Activated naive CD4-positive, alpha-beta T cell treated with anti-CD3 and anti-CD28 coated beads, Interleukin-2, amount 50 U/mL, for 72 hours (primary cell): Measurements from ENCODE around the gene GNA14. TPM values are rescaled to one million over a fixed set of nuclear protein-coding genes. Genes with fewer than 3 reads are reported as not detected.

Experiments used
- ATAC-seq, 2 donors: fragments of 150-1000 bp; cut with Tn5 transposase; 2 replicates each; pipeline ENCODE4 v1.10.0; 2021; ENCODE audit warnings: mild to moderate bottlenecking in 2 of 2, moderate library complexity in 2 of 2
- DNase-seq, 2 donors: peaks; one replicate each; pipeline ENCODE4 v3.0.0; 2021 to 2022; ENCODE audit warnings: low spot score in 2 of 2
- H3K27ac Mint-ChIP-seq, 2 donors: one replicate each; pipeline ENCODE4 v1.8.0; 2022; ENCODE audit warnings: mild to moderate bottlenecking in 2 of 2, mixed read lengths in 2 of 2
- H3K36me3 Mint-ChIP-seq, 2 donors: one replicate each; pipeline ENCODE4 v1.8.0; 2022; ENCODE audit warnings: mixed read lengths in 2 of 2
- H3K9me3 Mint-ChIP-seq, 2 donors: one replicate each; pipeline ENCODE4 v1.8.0; 2022; ENCODE audit warnings: mixed read lengths in 2 of 2
- total RNA-seq, 2 donors: library from RNA; stranded (reverse); gene quantifications; one replicate each; pipeline ENCODE4 v1.2.3, GENCODE V29; 2022

Gene GNA14
- total RNA-seq, 2 donors from 2014 or later, result 0.25 to 0.59 TPM

DNA sequence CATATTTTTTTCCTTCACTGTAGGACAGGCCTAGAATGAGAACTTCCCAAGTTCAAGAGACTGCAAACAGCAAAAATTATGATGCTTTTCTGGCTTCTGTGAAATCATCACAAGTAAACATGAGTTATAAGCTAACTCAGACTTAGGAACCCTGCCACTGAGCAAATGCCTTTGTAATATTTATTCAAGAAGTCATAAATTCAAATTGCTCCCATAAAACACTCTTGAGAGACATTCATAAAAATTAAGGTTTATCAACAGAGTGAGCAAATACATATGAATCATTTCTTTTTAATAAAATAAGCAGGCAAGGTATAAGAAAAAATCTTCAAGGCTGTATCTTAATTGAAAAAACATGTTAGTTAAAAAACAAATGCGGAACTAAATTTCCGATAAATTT is 124.2 kb downstream of the GNA14 start:
- H3K9me3 Mint-ChIP-seq, result no peaks in the 10 kb centered on the region
- ATAC-seq, result no peak

DNA sequence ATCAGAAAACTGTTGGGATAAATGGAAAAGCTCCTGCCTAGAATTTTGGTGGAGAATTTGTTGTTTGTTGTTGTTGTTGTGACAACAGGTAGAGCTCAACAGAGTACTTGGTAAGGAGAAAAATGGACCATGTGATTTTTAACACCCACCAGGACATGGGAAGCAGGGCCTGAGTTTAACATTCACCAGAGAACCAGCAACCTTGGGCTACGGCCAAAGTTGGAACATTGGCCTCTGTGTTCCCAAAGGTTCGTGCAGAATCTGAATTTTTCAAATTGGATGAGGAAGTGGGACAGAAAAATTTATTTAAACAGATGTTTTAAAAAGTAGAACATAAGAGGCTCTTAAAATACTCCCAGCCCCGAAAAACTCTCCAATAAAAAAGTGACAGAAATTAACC is 127.0 kb downstream of the GNA14 start:
- no peak for ATAC-seq
- Mint-ChIP-seq H3K36me3 (no peaks in the 10 kb centered on the region), H3K9me3 (no peaks in the 10 kb centered on the region), H3K27ac (no peak overlapping the region)
- DNase-seq, result no peak

More for the DNA sequence above, 124.2 kb downstream of the GNA14 start:
- no peak for DNase-seq
- Mint-ChIP-seq H3K27ac (no peak overlapping the region), H3K36me3 (no peaks in the 10 kb centered on the region)

DNA sequence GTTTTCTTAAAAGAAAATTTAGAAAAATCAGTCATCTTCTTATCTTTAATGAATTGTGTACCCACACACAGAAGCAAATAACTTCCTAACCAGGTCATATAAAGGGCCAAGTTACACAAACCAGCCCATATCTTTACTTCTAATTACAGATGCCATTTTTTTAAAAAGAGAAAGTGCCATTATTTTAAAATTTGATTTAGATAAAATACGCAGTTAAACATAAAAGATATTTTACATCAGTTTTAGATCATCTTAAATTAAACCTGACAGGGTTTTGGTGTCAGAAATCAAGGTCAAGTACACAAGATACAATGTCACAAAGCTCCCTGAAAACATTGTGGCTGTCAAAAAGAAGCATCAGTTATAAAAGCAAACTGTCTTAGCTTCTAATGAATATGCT is 129.4 kb downstream of the GNA14 start:
- H3K27ac Mint-ChIP-seq, result no peak overlapping the region

DNA sequence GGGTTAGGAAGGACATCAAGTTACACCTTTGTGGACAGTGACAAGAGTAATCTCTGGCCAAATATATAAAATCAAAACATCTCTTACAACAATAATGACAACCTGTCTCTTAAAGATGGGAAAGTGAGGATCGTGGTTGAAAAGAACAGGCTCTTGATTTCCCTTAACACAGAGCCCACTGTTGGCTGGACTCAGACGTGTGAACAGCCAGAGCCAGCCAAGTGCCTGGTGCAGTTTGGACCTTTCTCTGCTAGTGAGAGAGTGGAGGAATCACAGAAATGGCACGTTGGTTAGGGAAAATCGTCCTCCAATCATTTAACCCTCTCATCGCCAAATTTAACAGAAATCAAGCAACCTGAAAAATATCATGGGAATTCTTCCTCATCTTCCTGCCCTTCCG is 131.3 kb downstream of the GNA14 start:
- no peak for ATAC-seq
- DNase-seq, result no peak
- no peak overlapping the region for H3K27ac Mint-ChIP-seq
- no peaks in the 10 kb centered on the region for H3K9me3 Mint-ChIP-seq
- H3K36me3 Mint-ChIP-seq, result no peaks in the 10 kb centered on the region

More for the DNA sequence above, 129.4 kb downstream of the GNA14 start:
- DNase-seq, result no peak
- no peaks in the 10 kb centered on the region for H3K9me3 Mint-ChIP-seq
- H3K36me3 Mint-ChIP-seq, result no peaks in the 10 kb centered on the region
- no peak for ATAC-seq

DNA sequence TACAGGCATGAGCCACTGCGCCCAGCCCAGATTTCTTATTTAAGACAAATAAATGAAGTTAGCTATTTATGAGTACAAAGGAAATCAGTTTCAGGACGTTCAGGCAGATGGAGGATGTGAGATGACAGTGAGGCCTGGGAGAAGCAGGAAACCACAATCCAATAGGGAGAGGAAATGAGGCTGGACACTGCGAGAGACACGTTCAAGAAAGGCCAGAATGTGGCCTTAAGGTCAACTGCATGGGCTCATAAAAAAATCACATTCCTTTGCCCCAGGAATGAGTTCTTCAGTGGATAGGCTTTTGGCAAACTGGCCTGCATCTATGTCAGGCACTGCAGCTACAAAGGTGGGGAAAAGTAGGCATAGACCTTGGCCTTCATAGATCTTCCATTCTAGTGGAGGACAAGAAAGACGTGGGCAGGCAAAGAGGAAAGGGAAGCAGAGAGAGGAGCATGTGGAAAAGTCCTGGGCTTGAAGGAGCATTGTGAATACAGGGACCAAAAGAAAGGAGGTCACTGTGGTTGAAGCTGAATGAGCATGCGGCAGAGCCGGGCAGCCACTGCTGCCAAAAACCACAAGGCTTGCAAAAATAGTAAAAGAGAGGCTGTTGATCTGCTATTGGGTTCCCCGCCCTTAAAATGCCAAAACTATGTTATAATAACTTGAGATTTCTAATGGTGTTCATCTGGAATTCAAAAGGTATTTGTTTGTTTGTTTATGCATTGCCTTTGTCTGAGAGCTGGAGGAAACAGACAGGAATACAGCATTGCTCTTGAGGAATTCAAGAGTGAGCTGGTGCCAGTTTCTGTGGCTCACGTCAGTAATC is 133.0 kb downstream of the GNA14 start:
- no peak overlapping the region for H3K27ac Mint-ChIP-seq
- H3K36me3 Mint-ChIP-seq, result no peaks in the 10 kb centered on the region
- DNase-seq, result no peak
- no peaks in the 10 kb centered on the region for H3K9me3 Mint-ChIP-seq
- no peak for ATAC-seq

DNA sequence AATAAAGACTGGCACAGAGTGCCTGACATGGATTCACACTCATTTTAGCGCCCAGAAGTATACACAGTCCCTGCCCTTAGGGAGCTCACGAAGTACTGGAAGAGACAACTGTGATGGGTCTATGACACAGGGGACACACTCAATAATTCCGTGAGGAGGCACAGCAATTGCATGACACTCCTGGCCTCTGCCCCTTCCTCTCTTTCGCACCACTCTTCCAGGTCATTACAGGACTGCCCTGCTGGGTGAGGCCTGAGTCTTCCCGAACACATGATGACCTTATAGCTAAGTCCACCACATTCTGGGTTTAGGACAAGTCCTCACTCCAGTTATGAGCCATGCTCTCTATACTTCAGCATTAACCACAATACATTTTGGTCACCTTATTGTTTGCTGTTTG is 134.7 kb downstream of the GNA14 start:
- no peak overlapping the region for H3K27ac Mint-ChIP-seq
- no peaks in the 10 kb centered on the region for H3K9me3 Mint-ChIP-seq
- no peak for DNase-seq
- ATAC-seq, result peak in 1 of 2 donors; percentile 28
- no peaks in the 10 kb centered on the region for H3K36me3 Mint-ChIP-seq

DNA sequence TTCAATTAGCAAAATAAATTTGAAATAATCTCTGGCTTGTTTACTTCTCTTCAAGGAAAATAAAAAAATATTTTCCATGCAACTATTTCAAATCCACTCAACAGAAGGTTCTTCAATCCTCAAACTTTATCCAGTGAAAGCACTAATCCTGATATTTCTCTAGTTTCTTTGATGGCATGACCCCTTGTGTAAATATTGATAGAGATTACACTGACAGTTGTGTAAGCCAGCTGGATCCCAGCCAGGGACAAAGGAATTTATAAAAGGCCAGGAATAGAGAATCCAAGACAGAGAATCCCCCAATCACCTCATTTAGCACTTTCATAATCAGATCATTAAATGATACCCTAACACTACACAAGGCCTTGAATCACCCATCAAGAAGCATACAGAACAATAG is 135.2 kb downstream of the GNA14 start:
- Mint-ChIP-seq H3K9me3 (no peaks in the 10 kb centered on the region), H3K27ac (no peak overlapping the region), H3K36me3 (no peaks in the 10 kb centered on the region)
- ATAC-seq, result no peak
- DNase-seq, result no peak

DNA sequence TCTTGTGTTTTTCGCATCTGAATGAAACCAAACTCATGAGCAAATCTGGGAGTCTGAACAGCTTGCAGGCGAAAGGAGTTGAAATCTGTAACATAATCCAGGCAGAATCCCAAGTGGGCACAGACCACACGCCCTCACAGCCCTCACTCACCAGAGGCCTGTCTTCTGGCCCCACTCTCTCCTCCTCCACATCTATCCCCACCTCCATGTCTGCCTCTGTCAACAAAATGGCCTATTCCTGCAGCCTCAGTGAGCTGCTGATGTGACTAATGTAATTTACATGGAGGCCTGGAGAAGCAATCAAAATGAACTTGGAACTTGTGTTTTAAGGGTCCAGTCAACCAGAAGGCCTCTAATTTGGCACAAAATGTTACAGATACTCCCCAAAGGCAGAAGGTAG is 136.6 kb downstream of the GNA14 start:
- no peak for ATAC-seq
- DNase-seq, result no peak

DNA sequence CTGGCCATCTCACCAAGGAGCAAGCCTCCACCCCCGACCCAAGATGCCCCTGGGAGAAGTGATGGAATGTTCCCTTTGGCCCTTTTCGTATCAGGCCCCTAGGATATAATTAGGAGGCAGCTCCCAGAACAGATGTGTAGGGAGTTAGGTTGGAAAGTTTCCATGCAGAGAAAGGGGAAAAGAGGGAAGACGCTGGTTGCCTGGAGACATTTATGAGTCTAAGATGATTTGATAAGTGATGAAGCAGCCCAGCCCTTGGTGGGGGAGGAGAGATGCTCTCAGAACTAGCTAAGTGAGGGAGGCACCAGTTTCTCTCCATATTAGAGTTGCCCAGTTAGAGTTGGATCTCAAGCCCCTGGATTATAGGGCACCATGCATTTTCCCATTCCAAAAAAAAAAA is 137.5 kb downstream of the GNA14 start:
- ATAC-seq (no peak), DNase-seq (no peak)
- H3K9me3 Mint-ChIP-seq, result no peaks in the 10 kb centered on the region
- no peaks in the 10 kb centered on the region for H3K36me3 Mint-ChIP-seq
- H3K27ac Mint-ChIP-seq, result no peak overlapping the region

More for the DNA sequence above, 136.6 kb downstream of the GNA14 start:
- Mint-ChIP-seq H3K27ac (no peak overlapping the region), H3K36me3 (no peaks in the 10 kb centered on the region), H3K9me3 (no peaks in the 10 kb centered on the region)

DNA sequence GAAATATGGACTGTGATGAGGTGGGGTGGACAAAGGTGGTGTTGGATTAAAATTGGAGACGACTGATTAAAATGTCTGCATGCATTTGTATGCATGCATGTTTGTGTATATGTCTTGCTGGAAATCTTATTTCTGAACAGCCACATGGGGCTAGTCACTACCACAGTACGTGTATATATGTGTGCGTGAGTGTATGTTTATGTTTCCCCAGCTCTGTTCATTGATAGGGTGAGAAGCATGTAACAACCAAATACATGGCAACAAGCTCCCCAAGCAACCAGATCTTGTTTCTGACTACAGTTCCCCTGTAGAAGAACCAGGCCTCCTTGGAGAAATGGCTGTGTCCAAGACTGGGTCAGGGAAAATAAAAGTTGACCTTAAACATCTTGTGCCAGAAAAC is 139.7 kb downstream of the GNA14 start:
- DNase-seq (no peak), ATAC-seq (no peak)
- Mint-ChIP-seq H3K27ac (no peak overlapping the region), H3K9me3 (no peaks in the 10 kb centered on the region), H3K36me3 (no peaks in the 10 kb centered on the region)

DNA sequence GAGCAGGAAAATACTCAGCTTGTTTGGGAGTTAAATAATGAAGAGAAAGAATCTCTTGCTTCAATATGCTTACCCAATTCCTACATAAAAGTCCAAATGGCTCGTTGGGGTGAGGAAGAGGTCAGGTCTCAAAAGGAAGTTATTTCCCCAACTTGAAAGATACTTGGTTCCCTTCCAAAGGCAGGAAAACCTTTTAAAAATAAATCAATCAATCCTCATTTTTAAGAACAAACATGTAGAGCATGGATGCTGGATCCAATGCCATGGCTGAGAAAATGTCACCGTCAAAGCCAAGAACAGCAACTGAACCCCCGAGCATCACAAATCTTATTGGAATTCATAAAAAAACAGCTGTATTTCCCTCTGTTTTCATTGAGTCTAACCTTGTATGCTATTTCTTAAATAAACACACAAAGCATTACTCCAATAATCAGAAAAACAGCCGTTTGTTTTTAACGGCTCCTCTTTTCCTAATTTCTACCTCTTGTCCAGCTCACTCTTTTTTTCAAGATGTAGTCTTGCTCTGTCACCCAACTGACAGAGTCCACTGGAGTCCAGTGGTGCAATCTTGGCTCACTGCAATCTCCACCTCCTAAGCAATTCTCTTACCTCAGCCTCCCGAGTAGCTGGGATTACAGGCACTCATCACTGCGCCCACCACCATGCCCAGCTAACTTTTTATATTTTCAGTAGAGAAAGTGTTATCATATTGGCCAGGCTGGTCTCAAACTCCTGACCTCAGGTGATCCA is 140.7 kb downstream of the GNA14 start:
- ATAC-seq, result no peak
- Mint-ChIP-seq H3K27ac (no peak overlapping the region), H3K9me3 (no peaks in the 10 kb centered on the region), H3K36me3 (no peaks in the 10 kb centered on the region)
- DNase-seq, result no peak

DNA sequence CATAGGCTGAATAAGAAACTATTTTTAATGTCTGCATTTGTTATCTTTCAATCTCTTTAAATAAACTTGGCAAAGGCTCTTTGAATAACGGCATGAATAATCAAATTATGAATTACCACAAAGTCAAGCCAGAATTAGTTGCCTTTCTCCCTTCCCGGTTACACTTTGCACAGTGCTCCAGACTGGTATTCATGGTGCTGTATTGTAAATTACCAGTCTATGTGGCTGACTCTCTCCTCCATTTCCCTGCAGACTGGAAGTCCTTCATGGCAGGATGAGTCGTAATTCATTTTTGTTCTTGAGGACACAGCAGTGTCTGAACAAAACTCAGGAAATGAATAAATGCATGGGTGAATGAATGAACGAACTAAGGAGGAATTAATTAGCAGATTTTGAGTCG is 142.9 kb downstream of the GNA14 start:
- DNase-seq, result no peak
- ATAC-seq, result no peak
- Mint-ChIP-seq H3K36me3 (no peaks in the 10 kb centered on the region), H3K9me3 (no peaks in the 10 kb centered on the region), H3K27ac (no peak overlapping the region)

DNA sequence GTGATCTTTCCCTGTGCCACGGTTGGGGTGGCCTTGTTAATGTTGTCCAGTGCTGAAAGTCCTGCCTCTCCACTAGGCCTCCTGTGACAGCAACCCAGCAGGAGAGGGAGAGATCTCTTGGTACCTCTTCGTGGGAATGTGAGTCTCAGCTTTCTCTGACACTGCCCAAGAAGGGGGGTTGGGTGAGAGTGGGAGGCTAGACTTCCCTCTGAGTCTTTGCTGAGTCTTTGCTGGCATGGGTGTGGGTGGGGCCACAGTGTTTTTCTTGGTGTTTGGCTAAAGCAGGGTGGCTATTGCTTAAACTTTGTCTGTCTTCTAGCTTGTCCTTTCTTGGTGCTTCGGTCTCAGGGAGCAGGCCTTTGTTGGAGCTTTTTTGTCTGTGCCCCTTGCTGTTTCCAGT is 145.6 kb downstream of the GNA14 start:
- no peak for DNase-seq
- H3K27ac Mint-ChIP-seq, result no peak overlapping the region
- no peak for ATAC-seq
- no peaks in the 10 kb centered on the region for H3K9me3 Mint-ChIP-seq
- no peaks in the 10 kb centered on the region for H3K36me3 Mint-ChIP-seq

DNA sequence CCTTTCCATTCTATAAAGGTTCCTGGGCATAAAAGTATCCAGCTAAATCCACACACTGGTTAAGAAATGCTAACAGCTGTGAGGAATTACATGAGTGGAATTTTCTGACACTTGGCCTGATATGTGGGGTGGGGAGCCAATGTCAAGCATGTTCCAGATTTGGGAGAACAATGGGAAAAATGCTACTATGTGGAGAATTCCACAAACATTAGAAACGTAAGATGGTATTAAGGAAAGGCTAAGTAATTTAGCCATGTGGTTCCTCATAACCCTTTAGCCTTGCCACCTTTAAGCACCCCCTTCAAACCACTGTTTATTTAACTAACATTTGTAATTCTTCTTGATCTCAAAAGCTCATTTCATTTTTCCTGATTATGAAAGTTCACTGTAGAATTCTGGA is 149.2 kb downstream of the GNA14 start:
- ATAC-seq (no peak), DNase-seq (no peak)
- no peaks in the 10 kb centered on the region for H3K36me3 Mint-ChIP-seq
- H3K27ac Mint-ChIP-seq, result no peak overlapping the region
- H3K9me3 Mint-ChIP-seq, result no peaks in the 10 kb centered on the region

DNA sequence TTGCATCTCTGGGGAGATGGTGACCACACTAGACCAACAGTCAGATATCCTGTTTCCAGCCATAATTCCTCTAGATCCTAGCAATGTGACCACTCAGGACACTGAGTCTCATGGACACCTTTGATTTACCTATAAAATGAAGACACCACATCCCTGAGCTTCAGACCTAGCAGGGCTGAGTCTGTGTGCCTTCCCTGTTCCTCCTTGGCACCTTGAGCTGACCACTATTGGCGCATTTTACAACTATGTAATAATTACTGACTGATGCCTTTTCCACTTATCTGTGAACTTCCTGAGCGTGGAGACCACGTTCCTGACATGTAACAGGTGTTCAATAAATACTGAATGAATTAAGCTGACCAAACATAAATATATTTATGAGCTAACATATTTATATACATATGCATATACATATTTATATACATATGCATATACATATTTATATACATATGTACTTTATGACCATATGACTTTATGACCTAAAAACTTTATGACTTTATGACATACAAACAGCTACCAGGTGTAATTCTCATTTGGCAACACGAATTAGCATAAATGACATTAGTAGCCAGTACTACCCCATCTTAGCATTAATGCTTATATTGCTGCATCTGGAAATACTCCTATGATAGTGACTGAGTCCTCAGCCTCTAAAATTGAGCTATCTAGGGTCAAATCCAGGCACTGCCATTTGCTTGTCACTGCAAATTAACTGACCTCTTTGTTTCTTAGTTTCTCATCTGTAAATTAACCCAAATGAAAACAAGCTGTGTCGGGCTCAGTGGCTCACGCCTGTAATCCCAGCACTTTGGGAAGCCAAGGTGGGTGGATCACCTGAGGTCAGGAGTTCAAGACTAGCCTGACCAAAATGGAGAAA is 150.6 kb downstream of the GNA14 start:
- DNase-seq (no peak), ATAC-seq (no peak)
- no peaks in the 10 kb centered on the region for H3K9me3 Mint-ChIP-seq
- H3K36me3 Mint-ChIP-seq, result no peaks in the 10 kb centered on the region
- no peak overlapping the region for H3K27ac Mint-ChIP-seq

DNA sequence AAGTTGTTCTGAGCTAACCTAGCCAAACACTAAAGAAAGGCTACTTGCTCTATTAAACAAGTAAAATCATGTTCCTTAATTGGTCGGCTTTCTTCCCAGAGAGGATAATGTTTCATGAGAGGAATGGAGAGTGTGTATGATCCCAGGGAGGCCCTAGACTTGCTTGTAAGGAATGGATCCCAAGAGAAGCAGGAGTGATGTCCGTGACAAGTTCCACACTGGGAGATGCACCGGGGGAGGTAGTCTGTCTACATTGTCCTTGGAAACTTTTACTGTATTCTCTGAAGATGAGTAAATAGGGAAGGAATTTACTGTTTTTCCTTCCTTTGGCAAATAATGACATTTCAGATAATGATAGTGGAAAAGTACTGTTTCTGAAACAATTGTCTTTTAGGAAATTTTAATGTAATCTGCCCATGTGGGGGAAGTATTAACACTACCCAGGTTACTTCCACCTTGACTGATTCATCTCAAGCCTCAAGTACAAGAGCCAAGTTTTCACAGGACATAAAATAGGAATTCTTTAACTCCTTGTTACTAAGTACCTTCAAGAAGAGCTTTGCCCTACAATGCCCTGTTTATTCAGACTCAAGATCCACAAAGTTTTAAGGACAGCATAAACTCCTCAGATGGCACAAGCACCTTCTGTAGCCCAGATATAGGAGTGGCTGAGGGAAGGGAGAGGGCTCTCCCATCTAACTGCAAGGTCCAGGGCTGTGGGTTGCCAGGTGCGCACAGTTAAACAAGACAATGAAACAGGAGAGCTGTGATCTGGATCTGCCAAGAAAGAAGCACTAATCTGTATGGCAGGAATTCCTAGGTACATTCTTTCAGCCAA is 152.1 kb downstream of the GNA14 start:
- H3K36me3 Mint-ChIP-seq, result no peaks in the 10 kb centered on the region
- H3K9me3 Mint-ChIP-seq, result peaks cover 6 to 7% of the 10 kb centered on the region in 2 donors
- no peak for ATAC-seq
- no peak for DNase-seq
- H3K27ac Mint-ChIP-seq, result no peak overlapping the region
